Upper lobe of right lung (tissue), 1 donor: ENCODE measurements around the gene TGFBR3. TPM values are rescaled to one million over a fixed set of nuclear protein-coding genes. Genes with fewer than 3 reads are reported as not detected.
A peak's percentile ranks its signal among the peaks of the same experiment; 100 is the strongest.

Experiments used
- ATAC-seq: fragments of 200-7000 bp; cut with Tn5 transposase; one replicate; pipeline ENCODE4 v1.9.1; 2020; ENCODE audit warnings: mild to moderate bottlenecking, moderate library complexity
- DNase-seq: peaks from one replicate; pipeline ENCODE4 v3.0.0-alpha.2; 2020
- H3K27ac ChIP-seq: fragments of 200-600 bp; one replicate; pipeline ENCODE4 v1.8.0; 2022
- H3K27me3 ChIP-seq: fragments of 200-600 bp; one replicate; pipeline ENCODE4 v1.8.0; 2022; ENCODE audit warnings: mild to moderate bottlenecking
- H3K36me3 ChIP-seq: fragments of 200-600 bp; one replicate; pipeline ENCODE4 v1.8.0; 2022
- H3K4me1 ChIP-seq: fragments of 200-600 bp; one replicate; pipeline ENCODE4 v1.8.0; 2022
- H3K4me3 ChIP-seq: fragments of 200-600 bp; one replicate; pipeline ENCODE4 v1.8.0; 2022; ENCODE audit warnings: mild to moderate bottlenecking
- H3K9me3 ChIP-seq: fragments of 200-600 bp; one replicate; pipeline ENCODE4 v1.8.0; 2022
- intact Hi-C: fragments of 100-400 bp; cut with DNase I; formaldehyde crosslinking; loops from one replicate; pipeline ENCODE4 v1.11.0; 2022
- long read RNA-seq: library from polyadenylated mRNA; unstranded; transcript quantifications from one replicate; pipeline ENCODE4 v2.0.0, GENCODE V29; 2021
- total RNA-seq: library from RNA; stranded (reverse); fragmentation: NEBNext Ultra II Directional; extraction: Animal tissue kit (Norgen Biotek cat#: 25700); gene quantifications from one replicate; pipeline ENCODE4 v1.2.1, GENCODE V29; 2021
- TF ChIP-seq, protein P1 (sequence below): fragments of 200-600 bp; IDR thresholded peaks from one replicate; pipeline ENCODE4 v1.8.0; 2022; ENCODE audit warnings: antibody characterized with exemption
- donor health status: DM: no; HTN: yes; CAD: no; lungs with severe emphysema.

The TGFBR3 gene
- 55.9 TPM for total RNA-seq
- long read RNA-seq, full-length matches to known transcripts: 36 of 72 reads
- long read RNA-seq, partial matches to known transcripts: 16 of 72 reads
- long read RNA-seq, other reads (novel, unspliced or antisense): 20 of 72 reads

DNA sequence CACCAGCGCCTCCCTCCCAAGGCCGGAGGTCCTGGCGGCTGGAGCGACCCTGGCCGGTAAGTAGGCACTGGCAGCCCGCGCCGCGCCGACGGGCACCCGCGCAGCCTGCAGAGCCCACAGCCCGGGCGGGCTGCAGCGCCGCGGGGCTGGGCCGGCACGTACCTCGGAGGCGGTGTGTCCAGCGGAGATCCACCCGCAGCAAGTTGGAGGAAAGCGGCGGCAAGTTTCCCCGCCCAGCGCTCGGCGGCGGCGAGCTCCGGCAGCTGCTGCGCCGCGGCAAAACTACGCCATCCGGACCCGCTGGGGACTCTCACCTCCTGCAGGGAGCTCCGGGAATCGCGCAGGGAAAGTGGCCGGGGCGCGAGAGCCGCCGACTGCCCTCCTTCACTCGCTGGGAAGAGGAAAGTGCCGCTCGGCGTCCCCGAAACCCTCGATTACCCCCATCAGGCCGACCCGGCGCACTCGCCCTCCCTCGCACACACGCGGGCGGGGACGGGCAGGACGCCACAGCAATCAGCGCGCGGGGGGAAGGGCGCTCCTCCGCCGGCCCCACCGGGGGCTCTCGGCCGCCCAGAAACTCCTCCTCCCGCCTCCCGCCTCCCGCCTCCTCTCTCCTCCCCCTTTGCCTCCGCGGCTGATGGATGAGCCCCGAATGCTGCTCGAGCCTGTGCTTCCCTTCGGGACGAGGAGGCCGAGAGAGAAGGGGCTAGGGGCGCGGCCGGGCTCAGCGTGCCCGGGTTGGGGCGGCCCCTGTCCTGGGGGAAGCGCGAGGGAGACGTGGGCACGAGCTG, at the start of gene TGFBR3:
Gene TGFBR3 (minus strand): TSS at position 436 of the 791 bp plus-strand sequence. CDS start 24,620 bp downstream, outside the sequence.
- TF ChIP-seq, protein P1, sequence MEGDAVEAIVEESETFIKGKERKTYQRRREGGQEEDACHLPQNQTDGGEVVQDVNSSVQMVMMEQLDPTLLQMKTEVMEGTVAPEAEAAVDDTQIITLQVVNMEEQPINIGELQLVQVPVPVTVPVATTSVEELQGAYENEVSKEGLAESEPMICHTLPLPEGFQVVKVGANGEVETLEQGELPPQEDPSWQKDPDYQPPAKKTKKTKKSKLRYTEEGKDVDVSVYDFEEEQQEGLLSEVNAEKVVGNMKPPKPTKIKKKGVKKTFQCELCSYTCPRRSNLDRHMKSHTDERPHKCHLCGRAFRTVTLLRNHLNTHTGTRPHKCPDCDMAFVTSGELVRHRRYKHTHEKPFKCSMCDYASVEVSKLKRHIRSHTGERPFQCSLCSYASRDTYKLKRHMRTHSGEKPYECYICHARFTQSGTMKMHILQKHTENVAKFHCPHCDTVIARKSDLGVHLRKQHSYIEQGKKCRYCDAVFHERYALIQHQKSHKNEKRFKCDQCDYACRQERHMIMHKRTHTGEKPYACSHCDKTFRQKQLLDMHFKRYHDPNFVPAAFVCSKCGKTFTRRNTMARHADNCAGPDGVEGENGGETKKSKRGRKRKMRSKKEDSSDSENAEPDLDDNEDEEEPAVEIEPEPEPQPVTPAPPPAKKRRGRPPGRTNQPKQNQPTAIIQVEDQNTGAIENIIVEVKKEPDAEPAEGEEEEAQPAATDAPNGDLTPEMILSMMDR: peak; percentile 56
- Histone ChIP-seq H3K27ac (peak within 1 kb of the TSS; percentile 92), H3K4me1 (peaks cover 3% of the 10 kb centered on the region), H3K4me3 (peak within 1 kb of the TSS; percentile 79), H3K9me3 (no peaks in the 10 kb centered on the region), H3K36me3 (no peaks in the 10 kb centered on the region), H3K27me3 (no peaks in the 10 kb centered on the region)
- intact Hi-C loops: no loop called here
- ATAC-seq: peak; percentile 96
- DNase-seq: peak; percentile 95

DNA sequence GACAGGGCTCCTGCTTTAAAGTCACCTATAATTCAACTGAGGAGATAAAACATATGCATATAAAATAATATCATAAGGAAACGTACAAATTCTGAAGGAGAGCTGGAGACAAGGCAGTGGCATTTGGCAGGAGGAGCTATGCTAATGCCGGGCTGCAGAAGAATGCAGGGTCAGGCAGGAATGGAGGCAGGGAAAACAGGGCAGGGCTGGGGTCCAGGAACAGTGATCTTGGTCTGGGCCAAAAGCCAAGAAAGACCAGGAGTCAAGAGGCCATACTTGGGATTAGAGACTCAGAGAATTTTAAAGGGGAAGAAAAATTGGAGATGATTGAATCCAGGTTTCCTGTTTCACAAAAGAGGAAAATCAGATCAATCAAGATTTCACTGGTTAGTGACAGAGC, 43.3 kb upstream of the TGFBR3 start:
- H3K4me3 ChIP-seq: no peak overlapping the region
- H3K9me3 ChIP-seq: no peaks in the 10 kb centered on the region
- TF ChIP-seq, protein P1: no peak
- no peaks in the 10 kb centered on the region for H3K36me3 ChIP-seq
- no peak for DNase-seq
- peak overlapping the region; percentile 19 for H3K27ac ChIP-seq
- intact Hi-C loops: loop anchor here (5.0 kb wide), 1 partner anchor 417 kb away; no protein-coding TSS in a partner anchor
- H3K4me1 ChIP-seq: peaks cover 3% of the 10 kb centered on the region
- ATAC-seq: peak; percentile 85
- H3K27me3 ChIP-seq: no peaks in the 10 kb centered on the region

DNA sequence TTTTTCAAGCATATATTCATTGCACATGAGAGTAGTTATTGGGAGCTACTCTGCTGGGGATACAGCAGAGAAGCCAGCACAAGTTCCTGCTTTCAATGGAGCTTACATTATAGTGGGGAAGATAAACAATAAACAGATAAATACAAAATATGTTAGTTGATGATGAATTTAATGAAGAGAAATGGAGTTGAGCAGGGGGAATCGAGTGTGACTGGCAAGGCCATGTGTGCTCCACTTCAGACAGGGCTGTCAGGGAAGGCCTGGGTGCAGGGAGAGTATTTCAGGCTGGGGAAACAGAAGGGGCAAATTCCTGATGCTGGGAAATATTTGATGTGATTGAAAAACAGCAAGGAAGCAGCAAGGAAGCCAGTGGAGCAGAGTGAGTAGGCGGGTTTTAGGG, 42.1 kb upstream of the TGFBR3 start:
- TF ChIP-seq, protein P1: no peak
- DNase-seq (peak; percentile 4), ATAC-seq (no peak)
- H3K27ac ChIP-seq: peak overlapping the region; percentile 19
- H3K36me3 ChIP-seq: no peaks in the 10 kb centered on the region
- H3K4me1 ChIP-seq: peaks cover 3% of the 10 kb centered on the region
- H3K27me3 ChIP-seq: no peaks in the 10 kb centered on the region
- no peaks in the 10 kb centered on the region for H3K9me3 ChIP-seq
- intact Hi-C loops: loop anchor here (5.0 kb wide), 1 partner anchor 416 kb away; no protein-coding TSS in a partner anchor
- H3K4me3 ChIP-seq: no peak overlapping the region

DNA sequence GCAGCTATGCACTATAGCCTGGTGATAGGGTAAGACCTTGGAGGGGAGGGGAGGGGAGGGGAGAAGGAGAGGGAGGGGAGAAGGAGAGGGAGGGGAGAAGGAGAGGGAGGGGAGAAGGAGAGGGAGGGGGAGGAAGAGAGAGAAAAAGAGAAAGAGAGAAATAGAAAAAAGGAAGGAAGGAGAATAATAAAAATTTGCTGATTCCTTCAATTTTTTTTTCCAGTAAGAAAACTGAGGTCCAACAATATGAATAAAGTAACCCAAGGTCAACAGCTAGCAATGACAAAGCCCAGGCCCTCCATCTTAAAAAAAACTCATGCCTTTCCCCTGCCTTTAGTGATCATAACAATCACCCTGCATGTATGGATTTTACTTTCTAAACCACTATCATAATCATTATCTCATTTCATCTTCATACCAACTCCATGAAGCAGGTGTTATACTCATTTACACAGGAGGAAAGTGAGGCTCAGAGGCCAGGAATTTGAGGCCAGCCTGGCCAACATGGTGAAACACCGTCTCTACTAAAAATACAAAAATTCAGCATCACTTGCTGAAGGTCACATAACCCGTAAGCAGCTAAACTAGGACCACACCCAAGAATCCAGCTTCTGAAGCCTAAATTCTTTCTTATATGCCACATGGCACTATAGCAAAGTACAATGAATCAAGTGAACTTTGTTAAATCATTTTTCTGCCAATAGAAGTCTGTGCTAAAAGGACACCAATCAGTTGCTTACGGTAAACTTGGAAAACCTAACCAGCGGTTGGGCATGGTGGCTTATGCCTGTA, 39.9 kb upstream of the TGFBR3 start:
- no peak for DNase-seq

DNA sequence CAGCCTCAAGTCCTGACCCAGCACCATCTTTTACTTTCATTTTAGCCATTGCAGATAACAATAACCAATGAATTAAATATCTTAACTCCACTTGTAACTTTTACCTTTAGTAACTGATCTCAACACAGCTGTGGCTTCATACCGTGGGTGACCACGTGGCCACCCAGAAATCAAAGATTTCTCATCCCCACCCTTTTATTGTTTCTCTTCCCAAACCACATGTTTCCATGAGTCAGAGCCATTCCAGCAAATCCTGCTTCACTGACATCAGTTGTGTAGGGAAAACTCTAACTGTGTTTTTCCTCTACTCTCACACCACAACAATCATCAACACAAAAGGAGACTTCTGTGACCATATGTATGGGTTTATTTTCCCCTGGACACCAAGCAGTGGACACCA, 38.2 kb upstream of the TGFBR3 start:
- Histone ChIP-seq H3K27ac (no peak overlapping the region), H3K4me1 (peaks cover 3% of the 10 kb centered on the region), H3K9me3 (no peaks in the 10 kb centered on the region), H3K27me3 (no peaks in the 10 kb centered on the region), H3K4me3 (no peak overlapping the region), H3K36me3 (no peaks in the 10 kb centered on the region)
- intact Hi-C loops: no loop called here
- ATAC-seq (no peak), DNase-seq (no peak)
- TF ChIP-seq, protein P1: no peak

More for the DNA sequence above, 39.9 kb upstream of the TGFBR3 start:
- Histone ChIP-seq H3K27me3 (no peaks in the 10 kb centered on the region), H3K4me1 (peaks cover 3% of the 10 kb centered on the region), H3K36me3 (no peaks in the 10 kb centered on the region), H3K4me3 (no peak overlapping the region), H3K27ac (no peak overlapping the region), H3K9me3 (no peaks in the 10 kb centered on the region)
- TF ChIP-seq, protein P1: no peak
- intact Hi-C loops: loop anchor here (5.0 kb wide), 1 partner anchor 414 kb away; no protein-coding TSS in a partner anchor
- ATAC-seq: no peak
